SK-N-SH (cell line): ENCODE measurements around the gene ANO6. TPM values are rescaled to one million over a fixed set of nuclear protein-coding genes. Genes with fewer than 3 reads are reported as not detected.

Experiments used
- CTCF ChIA-PET: fragments of 300-600, 350-600 bp; formaldehyde crosslinking; extraction: SDS; loops from one replicate; lab custom pipeline; 2021; lab: Yijun Ruan, JAX
- POLR2A ChIA-PET: fragments of 350-600 bp; sonication (Branson Sonifier 250); formaldehyde crosslinking; extraction: SDS; loops from one replicate; lab custom pipeline; 2020; ENCODE audit warnings: antibody characterized with exemption, inconsistent platforms; lab: Yijun Ruan, JAX
- DNase-seq: peaks from one replicate; pipeline ENCODE4 v3.0.0; 2012
- H2AFZ ChIP-seq: fragments of 200-600 bp; sonication (generic); 2 replicates; pipeline ENCODE4 v1.8.1; 2016; ENCODE audit warnings: antibody characterized with exemption, mild to moderate bottlenecking, low read depth
- H3F3A ChIP-seq: fragments of 200-600 bp; sonication (generic); replicated peaks from 2 replicates; pipeline ENCODE3; 2016; ENCODE audit warnings: antibody characterized with exemption, mild to moderate bottlenecking; ENCODE audit not compliant: insufficient read depth
- H3K27ac ChIP-seq, 2 experiments: fragments of 200-500 bp in 1 of 2; fragments of 200-600 bp in 1 of 2; sonication (Bioruptor generic) in 1 of 2; sonication (generic), shearing (Covaris generic) in 1 of 2; 2 replicates each; pipeline versions ENCODE4 v1.5.1 to v1.6.1; 2014 to 2016; ENCODE audit warnings: low read depth in 2 of 2, inconsistent platforms in 1 of 2, low read length in 1 of 2, mild to moderate bottlenecking in 1 of 2, mixed read lengths in 1 of 2
- H3K27me3 ChIP-seq: fragments of 200-600 bp; sonication (generic), shearing (Covaris generic); 2 replicates; pipeline ENCODE4 v1.6.1; 2016; ENCODE audit warnings: mixed run types; ENCODE audit not compliant: insufficient read depth
- H3K36me3 ChIP-seq, 2 experiments: fragments of 200-500 bp in 1 of 2; fragments of 200-600 bp in 1 of 2; sonication (Bioruptor generic) in 1 of 2; sonication (generic) in 1 of 2; replicated peaks in 1 of 2; 2 replicates each; pipeline versions ENCODE3 to v1.5.1; 2014 to 2016; ENCODE audit warnings: low read length in 1 of 2, mild to moderate bottlenecking in 1 of 2; ENCODE audit not compliant: insufficient read depth in 2 of 2, control insufficient read depth in 1 of 2
- H3K4me1 ChIP-seq, 2 experiments: fragments of 200-500 bp in 1 of 2; fragments of 200-600 bp in 1 of 2; sonication (Bioruptor generic) in 1 of 2; sonication (generic), shearing (Covaris generic) in 1 of 2; 2 replicates each; pipeline versions ENCODE4 v1.5.1 to v1.6.1; 2014 to 2016; ENCODE audit warnings: low read depth in 1 of 2, low read length in 1 of 2, mixed run types in 1 of 2; ENCODE audit not compliant: insufficient read depth in 2 of 2, control insufficient read depth in 1 of 2
- H3K4me2 ChIP-seq: fragments of 200-600 bp; sonication (generic), shearing (Covaris generic); 2 replicates; pipeline ENCODE4 v1.6.1; 2017; ENCODE audit warnings: mixed run types
- H3K4me3 ChIP-seq, 2 experiments: fragments of 200-500 bp in 1 of 2; fragments of 200-600 bp in 1 of 2; sonication (Bioruptor generic) in 1 of 2; sonication (generic), shearing (Covaris generic) in 1 of 2; 2 replicates each; pipeline versions ENCODE4 v1.5.1 to v1.8.1; 2014 to 2016; ENCODE audit warnings: low read depth in 2 of 2, inconsistent platforms in 1 of 2, low read length in 1 of 2, mild to moderate bottlenecking in 1 of 2, mixed read lengths in 1 of 2, moderate library complexity in 1 of 2
- H3K79me2 ChIP-seq: fragments of 200-600 bp; sonication (generic); 2 replicates; pipeline ENCODE4 v1.8.1; 2017; ENCODE audit warnings: mild to moderate bottlenecking; ENCODE audit not compliant: insufficient read depth
- H3K9ac ChIP-seq: fragments of 200-600 bp; sonication (generic); 2 replicates; pipeline ENCODE4 v1.6.1; 2017; ENCODE audit warnings: mixed run types
- H3K9me2 ChIP-seq: fragments of 200-600 bp; sonication (generic); 2 replicates; pipeline ENCODE4 v1.6.1; 2017; ENCODE audit warnings: mixed run types
- H3K9me3 ChIP-seq: fragments of 200-600 bp; sonication (generic); 2 replicates; pipeline ENCODE4 v1.6.1; 2017; ENCODE audit warnings: mixed run types, mild to moderate bottlenecking, moderate library complexity
- H4K20me1 ChIP-seq: fragments of 200-600 bp; sonication (generic); 2 replicates; pipeline ENCODE4 v1.6.1; 2017; ENCODE audit warnings: mild to moderate bottlenecking, mixed run types; ENCODE audit not compliant: insufficient read depth
- CHD2 ChIP-seq: fragments of 150-350 bp; IDR thresholded peaks from 2 replicates; pipeline ENCODE4 v1.6.1; 2018; ENCODE audit warnings: low read length; ENCODE audit not compliant: partially characterized antibody
- EZH2phosphoT487 ChIP-seq: fragments of 200-600 bp; sonication (generic); IDR thresholded peaks from 2 replicates; pipeline ENCODE4 v1.6.1; 2017; ENCODE audit warnings: low read depth, mixed run types, mild to moderate bottlenecking, antibody characterized with exemption, moderate library complexity, borderline replicate concordance
- FOSL2 ChIP-seq: IDR thresholded peaks from 2 replicates; pipeline ENCODE4 v1.4.0; 2012; ENCODE audit warnings: low read depth, mild to moderate bottlenecking, moderate library complexity, borderline replicate concordance
- GABPA ChIP-seq: IDR thresholded peaks from 2 replicates; pipeline ENCODE4 v1.4.0; 2012; ENCODE audit warnings: low read depth, mild to moderate bottlenecking
- GATA2 ChIP-seq: sonication (generic); formaldehyde crosslinking; IDR thresholded peaks from 2 replicates; pipeline ENCODE4 v1.5.0; 2020; ENCODE audit warnings: mild to moderate bottlenecking, missing genetic modification reagents
- IRF3 ChIP-seq: fragments of 150-350 bp; IDR thresholded peaks from 2 replicates; pipeline ENCODE4 v1.6.1; 2016; ENCODE audit warnings: mild to moderate bottlenecking, low read depth, low read length
- NFIC ChIP-seq: IDR thresholded peaks from 2 replicates; pipeline ENCODE4 v1.4.0; 2012; ENCODE audit warnings: borderline replicate concordance
- NRF1 ChIP-seq: IDR thresholded peaks from 2 replicates; pipeline ENCODE4 v1.6.1; 2012; ENCODE audit warnings: low read depth, mild to moderate bottlenecking, low read length
- RAD21 ChIP-seq: IDR thresholded peaks from 2 replicates; pipeline ENCODE4 v1.6.1; 2012; ENCODE audit warnings: mild to moderate bottlenecking, low read length
- RCOR1 ChIP-seq: fragments of 150-350 bp; IDR thresholded peaks from 2 replicates; pipeline ENCODE4 v1.6.1; 2017; ENCODE audit warnings: antibody characterized with exemption, low read length
- REST ChIP-seq: IDR thresholded peaks from 2 replicates; pipeline ENCODE4 v1.6.1; 2012; ENCODE audit warnings: mild to moderate bottlenecking, low read depth, low read length, moderate library complexity
- RFX5 ChIP-seq: IDR thresholded peaks from 2 replicates; pipeline ENCODE4 v1.6.1; 2012; ENCODE audit warnings: mild to moderate bottlenecking, improper control_type of control experiment, low read length
- RXRA ChIP-seq: IDR thresholded peaks from 2 replicates; pipeline ENCODE4 v1.4.0; 2012; ENCODE audit warnings: low read depth, mild to moderate bottlenecking, borderline replicate concordance
- SIN3A ChIP-seq: IDR thresholded peaks from 2 replicates; pipeline ENCODE4 v1.6.1; 2012; ENCODE audit warnings: low read depth, mild to moderate bottlenecking, low read length, moderate library complexity, borderline replicate concordance
- TCF12 ChIP-seq: IDR thresholded peaks from 2 replicates; pipeline ENCODE4 v1.4.0; 2012
- TEAD4 ChIP-seq: IDR thresholded peaks from 2 replicates; pipeline ENCODE4 v1.4.0; 2012; ENCODE audit warnings: mild to moderate bottlenecking, borderline replicate concordance; ENCODE audit not compliant: insufficient read depth
- USF1 ChIP-seq: IDR thresholded peaks from 2 replicates; pipeline ENCODE4 v1.4.0; 2012; ENCODE audit warnings: low read depth, borderline replicate concordance
- ZBTB33 ChIP-seq: IDR thresholded peaks from 2 replicates; pipeline ENCODE4 v1.4.0; 2012; ENCODE audit warnings: low read depth, borderline replicate concordance
- WGBS: methylation state at CpG from one replicate; pipeline ENCODE4 v1.1.6; 2017; ENCODE audit warnings: low lambda C conversion rate; 5-methylcytosine and 5-hydroxymethylcytosine counted together
- polyA plus RNA-seq, 3 experiments: library from polyadenylated mRNA; depleted of rRNA; stranded (reverse); fragments of >200 nt; gene quantifications; 2 replicates each; pipeline ENCODE4 v1.2.3, GENCODE V29; 2012

The ANO6 gene
- polyA plus RNA-seq, 1 of the 3 experiments (the other 2 are of a cell fraction) = 20.1 TPM

GRCh38 chr12:45329238-45329637 is 113.3 kb downstream of the ANO6 start:
- H3K9ac ChIP-seq = no peak overlapping the region
- H4K20me1 ChIP-seq = no peaks in the 10 kb centered on the region
- no peak overlapping the region for H2AFZ ChIP-seq
- H3K27ac ChIP-seq = no peak overlapping the region
- no peaks in the 10 kb centered on the region for H3K9me2 ChIP-seq
- H3K27me3 ChIP-seq = no peaks in the 10 kb centered on the region
- POLR2A ChIA-PET = no interaction called here
- TF ChIP-seq REST (no peak), RXRA (no peak), RAD21 (no peak), TCF12 (no peak), RFX5 (no peak), NFIC (no peak), GABPA (no peak), CHD2 (no peak), EZH2phosphoT487 (no peak), NRF1 (no peak), GATA2 (CRISPR knock-in tag) (no peak), IRF3 (no peak), FOSL2 (no peak), TEAD4 (no peak), ZBTB33 (no peak), SIN3A (no peak), RCOR1 (no peak), USF1 (no peak)
- TF ChIP-seq, all 33 proteins: peak for 0
- CTCF ChIA-PET = interaction anchor here (0.6 kb wide), 1 partner anchor 627 kb away, joined by 3 read pairs; no protein-coding TSS in a partner anchor
- no peaks in the 10 kb centered on the region for H3K9me3 ChIP-seq
- no peak overlapping the region for H3K4me3 ChIP-seq
- WGBS = 100% methylated on average over 1 of the region's 1 CpG
- no peak for DNase-seq
- H3K4me1 ChIP-seq = peaks cover 0 to 3% of the 10 kb centered on the region in 2 experiments; a peak in 2 of 4 replicates
- peaks cover 18 to 27% of the 10 kb centered on the region in 2 experiments for H3K36me3 ChIP-seq
- peaks cover 15% of the 10 kb centered on the region; the same call in 1 of the 2 replicates for H3K79me2 ChIP-seq
- no peak overlapping the region for H3K4me2 ChIP-seq
- H3F3A ChIP-seq = peaks cover 4% of the 10 kb centered on the region
